A204.1 (cell line): ENCODE results near the gene GLRA2.

Source experiments
- FAIRE-seq: peaks from 2 replicates; lab custom pipeline; 2012; peaks lifted over from hg19 to GRCh38; lab: Jason Lieb, UNC

The GLRA2 gene

DNA sequence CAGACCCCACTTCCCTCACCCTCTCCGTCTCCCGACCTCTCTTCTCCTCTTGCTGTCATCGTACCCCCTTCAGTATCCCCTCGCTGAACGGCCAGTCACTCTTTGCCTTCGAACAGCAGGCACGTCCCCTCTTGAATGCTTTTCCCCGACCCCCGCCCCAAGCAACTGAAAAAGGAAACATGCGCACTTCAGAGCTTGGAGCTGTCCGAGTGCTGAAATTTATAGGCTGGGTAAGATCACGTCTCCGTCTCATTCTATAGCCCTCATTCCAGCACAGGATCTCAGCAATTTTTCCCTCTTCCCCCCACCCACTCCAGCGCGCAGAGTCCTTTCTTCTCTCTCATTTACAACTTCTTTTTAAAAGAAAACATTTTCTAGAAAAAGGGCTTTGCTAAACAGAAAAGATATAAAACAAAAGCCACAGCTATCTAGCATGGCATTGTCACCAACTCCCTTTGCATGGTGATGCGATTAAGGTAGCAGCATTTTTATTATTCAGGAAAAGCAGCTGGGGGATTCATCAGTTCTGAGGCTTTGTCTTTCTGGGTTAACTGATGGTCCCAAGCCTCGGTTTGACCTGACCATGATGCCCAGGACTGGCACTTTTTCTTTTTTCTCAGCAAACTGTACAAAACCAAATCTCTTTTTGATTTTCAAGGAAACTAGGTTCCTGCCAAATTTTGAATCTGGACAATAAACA, at the start of gene GLRA2:
Gene GLRA2 (plus strand): TSS at position 247 of the 700 bp plus-strand sequence. CDS start 522 bp downstream, outside the sequence.
- FAIRE-seq: no peak

DNA sequence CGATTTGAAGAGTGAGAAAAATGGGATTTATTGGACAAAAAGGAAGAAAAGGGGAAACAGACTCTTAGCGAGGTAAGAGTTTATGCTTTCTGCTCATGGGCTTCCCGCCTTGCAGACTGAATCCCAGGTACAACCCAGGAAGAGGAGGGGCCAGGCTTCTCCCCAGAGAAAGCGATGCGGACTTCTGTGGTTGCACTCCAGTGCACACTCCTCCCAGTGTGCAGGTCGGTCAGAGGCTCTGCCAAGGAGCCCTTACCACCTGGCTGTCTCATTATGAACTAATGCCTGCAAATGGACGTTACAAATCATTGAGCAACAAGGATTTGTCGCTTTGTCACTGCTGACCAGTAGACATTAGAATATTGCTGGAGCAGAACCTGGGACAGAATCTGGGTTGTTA, 39.9 kb upstream of the GLRA2 start:
- FAIRE-seq: no peak

DNA sequence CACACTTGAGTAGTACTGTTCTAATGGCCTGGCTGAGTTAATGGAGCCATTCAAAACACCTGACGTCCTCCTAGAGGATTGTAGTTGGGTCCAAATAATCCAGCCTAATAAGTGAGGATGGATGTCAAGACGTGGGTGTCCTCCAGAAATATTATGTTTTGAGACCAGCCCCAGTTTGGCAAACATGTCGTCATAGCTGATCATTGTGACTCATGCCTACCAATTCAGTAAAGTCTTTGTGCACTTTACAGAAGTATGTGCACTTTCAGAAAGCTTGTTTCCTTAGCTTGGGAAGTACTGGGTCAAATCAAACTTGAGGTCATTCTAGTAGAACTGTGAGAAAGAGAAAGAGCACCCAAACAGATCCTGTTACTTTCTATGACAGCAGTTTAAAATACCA, 37.6 kb upstream of the GLRA2 start:
- no peak for FAIRE-seq

DNA sequence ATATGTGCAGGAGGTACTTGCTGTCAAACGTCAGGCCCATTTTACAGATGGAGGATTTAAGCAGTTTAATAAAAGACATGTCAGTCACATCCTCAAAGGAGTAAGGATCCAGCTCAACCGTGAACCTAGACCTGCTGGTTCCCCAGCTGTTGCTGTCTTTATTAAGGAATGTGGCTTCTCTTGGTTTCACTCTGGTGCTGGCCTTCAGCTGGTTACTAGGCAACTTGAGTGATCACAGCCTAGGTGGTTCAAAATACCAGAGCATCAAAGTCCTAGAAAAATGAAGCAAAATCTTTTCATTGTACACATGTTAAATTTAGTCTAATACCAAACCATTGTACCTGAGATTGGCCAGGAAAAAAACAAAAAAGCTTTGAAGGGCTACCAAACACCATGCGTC, 32.7 kb upstream of the GLRA2 start:
- no peak for FAIRE-seq

DNA sequence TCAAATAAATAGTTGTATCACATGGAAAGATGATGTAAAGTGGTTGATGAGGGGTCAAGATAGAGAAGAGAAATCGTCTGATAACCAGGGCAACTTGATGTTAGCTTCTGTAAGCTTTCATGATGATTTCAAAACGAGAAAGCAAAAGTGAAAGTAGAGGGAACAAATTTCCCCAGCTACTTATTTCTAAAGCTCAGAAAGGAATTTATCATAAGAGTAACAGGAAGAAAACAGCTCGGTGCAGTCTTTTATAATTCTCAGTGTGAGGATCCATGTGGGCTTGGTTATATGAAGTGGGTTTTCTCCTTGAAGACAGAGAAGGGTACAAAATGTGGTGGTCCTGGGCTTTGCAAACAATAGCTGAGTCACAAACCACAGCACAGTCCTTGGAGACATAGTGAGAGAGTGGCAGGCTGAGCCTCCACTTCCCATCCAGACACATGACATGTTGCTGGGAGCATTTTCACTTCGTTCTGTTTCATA, 32.1 kb upstream of the GLRA2 start:
- FAIRE-seq: no peak

DNA sequence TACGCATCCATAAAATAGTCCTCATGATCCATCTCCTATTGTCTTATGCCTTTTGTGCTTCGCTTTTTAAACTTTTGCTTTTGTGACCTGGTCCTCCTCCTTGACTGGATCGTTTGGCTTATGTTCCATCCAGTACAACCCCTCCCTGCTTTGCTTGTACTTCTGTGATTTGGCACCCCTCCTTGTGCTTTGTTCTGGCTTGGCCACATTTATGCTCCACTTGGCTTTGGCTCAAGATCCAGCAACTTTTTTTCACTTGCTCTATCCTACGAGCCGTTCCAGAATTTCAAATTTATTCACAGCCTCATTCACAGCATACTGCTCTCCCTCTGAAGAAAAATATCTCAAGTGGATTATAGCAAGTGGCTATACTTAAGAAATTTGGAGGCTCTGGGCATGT, 28.0 kb upstream of the GLRA2 start:
- FAIRE-seq: no peak

DNA sequence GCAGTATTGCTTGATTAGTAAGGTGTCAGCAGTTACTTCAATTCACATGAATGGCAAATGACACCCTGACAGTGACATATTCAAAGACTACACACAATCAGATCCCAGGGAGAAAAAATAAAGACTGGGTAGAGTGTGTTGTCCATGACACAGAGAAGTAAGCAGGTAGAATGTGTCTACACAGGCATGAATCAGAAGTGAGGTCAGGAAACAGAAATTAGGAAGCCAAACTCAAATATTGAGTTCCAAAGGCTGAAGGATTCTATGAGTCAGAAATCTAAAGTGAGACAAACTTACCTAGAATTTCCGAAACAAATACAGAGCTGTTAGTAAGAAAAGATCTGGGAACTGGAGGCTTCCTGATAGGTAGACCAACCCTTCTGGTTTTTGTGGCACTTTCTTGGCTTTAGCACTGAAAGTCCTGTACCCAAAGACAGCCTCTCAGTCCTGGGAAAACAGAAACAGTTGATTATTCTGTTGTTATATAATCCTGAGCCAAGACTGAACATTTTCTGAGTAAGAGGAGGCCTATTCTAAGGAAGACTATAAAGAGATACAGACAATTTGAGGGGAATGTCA, 24.3 kb upstream of the GLRA2 start:
- no peak for FAIRE-seq

DNA sequence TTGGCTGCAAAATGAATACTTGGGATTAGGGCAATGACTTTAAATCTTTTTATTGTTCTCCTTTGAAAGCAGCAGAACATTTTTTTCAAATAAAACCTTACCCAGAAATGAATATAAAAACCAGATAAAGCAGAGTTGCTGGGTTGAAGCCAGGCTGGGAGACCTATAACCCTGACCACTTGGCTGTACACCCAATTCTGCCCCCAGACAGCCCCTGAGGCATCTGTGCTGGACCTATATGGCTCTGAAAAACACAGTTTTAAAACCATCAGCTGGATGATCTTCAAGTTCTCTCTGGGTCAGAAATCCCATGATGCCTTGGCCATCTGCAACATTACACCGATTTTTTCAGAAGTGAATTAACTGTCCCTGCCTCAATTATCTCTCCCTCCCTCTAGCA, 23.7 kb upstream of the GLRA2 start:
- FAIRE-seq: no peak

DNA sequence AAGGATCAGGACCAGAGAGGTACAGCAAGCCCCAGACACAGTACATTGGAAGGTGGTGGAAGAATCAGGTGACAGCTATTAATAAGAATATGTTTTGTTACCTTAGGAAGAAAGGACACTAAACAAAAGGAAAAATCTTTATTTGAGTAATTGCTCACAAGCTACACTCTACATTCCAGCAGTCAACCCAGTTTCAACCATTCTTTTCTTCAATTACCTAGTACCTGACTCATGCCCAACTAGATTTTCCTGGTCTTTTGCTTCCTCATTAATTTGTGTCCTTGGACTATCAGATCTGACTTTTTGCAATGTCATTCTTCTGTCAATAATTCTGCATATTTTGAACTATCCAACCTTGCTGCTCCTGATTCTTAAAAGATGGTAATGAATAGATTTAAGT, 22.5 kb upstream of the GLRA2 start:
- FAIRE-seq: no peak

DNA sequence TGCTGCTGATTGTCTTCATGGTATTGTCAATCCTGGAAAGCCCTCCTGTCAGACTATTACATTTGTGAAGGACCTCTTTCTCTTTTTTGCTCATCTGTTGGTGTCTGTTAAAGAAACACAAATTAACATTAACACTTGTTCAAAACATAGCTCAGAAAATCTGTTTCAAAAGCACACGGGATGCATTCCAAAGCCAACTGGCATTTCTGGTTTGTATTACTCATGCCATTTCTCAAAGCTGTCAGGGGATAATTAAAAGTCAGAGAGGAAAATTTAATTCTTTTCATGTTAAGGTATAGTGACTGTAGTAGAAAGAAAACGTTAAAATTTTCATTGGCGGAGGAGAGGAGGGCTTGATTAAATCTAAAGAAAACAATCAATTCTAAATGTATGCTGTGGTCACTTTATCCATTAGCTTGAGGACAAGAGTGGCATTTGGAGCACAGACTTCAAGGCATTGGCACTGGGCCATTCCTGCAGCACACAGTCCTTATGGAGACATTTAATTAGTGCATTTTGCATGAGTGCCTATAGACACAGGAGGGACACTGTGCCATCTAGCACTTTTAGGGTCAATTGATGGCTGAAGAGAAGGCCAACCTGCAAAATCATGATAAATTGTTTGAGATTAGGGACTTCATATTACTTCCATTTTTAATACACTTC, 21.2 kb upstream of the GLRA2 start:
- no peak for FAIRE-seq

DNA sequence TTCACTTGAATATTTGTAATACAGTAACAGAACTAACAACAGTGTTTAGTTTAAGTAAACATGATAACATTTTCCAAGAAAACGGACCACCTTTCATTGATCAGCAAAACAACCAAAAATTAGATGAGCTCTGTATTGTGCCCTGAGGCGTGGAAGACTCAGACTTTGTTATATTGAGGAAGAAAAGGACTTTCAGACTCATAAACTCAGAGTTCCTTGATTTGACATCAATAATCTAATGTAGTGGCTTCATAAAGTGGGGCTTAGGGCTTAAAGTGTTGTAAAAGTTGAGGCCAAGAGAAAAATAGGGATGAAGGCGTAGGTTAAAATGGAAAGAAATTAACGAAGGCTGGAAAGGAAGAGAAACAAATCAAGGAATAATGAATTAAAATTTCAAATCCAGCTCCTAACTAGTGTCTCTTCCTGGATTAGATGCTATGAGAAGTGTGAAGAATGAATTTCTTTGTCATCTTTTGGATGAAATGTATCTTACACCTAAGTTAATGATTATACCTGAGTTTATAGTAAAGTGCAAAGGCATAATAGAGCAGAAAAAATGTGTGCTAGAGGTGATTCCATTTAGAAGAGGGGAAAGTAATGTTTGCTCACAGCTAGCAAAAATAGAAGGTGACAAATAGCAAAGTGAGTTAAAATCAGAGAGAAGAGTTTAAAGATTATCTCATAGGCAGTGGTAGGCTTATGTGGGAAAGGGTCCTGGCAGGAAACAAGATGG, 19.8 kb upstream of the GLRA2 start:
- no peak for FAIRE-seq

DNA sequence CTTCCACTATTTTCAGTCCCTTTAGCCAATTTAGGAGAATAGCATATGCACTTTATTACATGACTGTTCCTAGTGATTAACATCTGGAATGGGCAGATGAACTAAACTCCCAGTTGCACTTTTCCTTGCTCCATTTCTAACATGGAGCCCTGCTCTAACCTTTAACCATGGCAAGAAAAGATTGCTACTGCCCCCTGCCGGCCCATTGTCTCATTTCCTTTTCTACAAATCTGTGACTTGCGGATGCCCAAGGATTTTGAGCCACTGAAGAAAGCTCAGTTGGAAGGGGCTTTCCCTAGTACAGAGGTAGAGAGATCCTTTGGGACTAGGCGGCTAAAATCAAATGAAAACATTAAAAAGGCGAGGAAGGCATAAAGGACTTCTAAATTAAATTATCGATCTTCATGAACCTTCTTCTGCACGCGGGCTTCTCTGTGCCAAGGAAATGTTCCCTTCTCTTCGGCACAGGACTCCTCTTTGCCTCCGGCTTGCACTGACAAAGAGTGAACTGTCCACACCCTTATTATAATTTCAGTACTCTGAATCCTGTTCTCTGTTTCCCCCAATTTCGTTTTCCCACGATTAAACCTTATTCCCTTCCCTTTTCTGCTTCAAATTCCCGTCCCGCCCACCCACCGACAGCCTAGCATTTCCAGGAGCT, 577 bp upstream of the GLRA2 start:
- no peak for FAIRE-seq

DNA sequence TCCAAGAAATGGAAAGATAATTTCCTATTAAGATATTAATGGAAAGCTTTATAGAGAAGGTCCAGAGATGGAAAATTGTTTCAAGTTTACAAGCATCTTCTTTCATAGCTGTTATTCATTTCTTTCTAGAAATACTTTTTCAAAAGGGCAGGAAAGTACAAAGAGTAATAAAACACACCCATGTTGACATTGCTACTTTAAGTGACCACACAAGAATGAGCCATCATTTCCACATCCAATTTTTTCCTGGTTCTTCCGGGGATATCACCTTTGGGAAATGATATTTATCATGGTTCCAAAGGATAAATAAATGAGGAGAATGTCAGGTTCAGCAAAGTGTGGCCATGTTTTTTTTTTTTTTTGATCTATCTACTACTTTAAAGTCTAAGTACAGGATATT, 4.5 kb downstream of the GLRA2 start:
- no peak for FAIRE-seq

DNA sequence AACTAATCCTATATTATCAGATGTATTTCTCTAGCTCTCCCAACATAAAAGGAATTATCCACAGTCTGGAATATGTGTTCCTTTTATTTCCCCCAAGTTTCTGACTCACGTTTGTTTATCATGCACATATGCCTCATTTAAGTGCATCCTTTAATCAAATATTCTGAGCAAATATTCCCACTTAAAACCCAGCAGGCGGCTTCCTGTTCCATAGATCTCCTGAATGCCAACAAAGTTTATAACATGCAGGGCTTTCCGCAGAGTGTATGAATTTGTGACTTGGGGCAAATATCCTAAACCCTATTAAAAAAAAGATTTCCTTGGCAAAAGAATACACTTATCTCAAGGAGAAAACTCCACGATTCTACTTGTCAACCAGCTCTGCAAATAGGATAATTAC, 16.9 kb downstream of the GLRA2 start:
- no peak for FAIRE-seq

DNA sequence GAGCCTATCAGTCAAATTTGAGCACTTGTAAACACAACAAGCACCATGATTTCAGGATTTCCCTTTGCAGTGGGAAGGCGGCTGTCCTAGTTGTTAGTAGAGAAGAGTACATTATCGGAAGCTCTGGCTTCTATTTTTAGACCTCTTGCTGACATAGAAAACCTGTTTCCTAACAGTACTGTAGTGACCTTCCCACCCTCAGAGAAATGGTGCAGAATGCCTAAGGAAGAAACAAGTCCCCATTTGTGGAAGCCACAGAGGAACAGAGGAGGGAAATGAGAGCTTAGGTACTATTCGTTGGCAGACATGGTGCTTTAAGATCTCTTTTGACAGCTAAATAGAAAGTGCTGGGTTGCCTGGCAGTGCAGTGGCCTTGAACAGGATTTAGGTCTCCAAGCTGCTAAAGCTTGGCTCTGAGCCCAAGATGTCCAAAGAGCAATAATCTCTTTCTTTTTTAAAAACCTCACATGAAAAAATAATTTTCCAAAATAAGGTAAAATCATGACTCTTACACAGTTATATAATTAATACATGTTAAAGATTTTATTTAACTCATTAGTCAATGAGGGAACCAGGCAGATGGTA, 24.9 kb downstream of the GLRA2 start:
- FAIRE-seq: no peak

DNA sequence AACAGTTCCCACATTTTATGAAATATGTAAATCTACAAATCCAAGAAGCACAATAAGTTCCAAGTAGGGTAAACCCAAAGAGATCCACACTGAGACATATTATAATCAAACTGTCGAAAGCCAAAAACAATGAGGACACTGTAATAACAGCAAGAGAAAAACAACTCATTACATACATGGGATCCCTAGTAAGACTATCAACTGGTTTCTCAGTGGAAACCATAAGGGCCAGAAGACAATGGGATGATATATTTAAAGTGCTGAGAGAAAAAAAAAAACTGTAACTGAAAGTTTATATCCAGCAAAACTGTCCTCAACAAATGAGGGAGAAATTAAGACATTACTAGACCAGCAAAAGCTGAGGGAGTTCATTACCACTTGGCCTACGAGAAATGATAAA, 34.7 kb downstream of the GLRA2 start:
- no peak for FAIRE-seq

DNA sequence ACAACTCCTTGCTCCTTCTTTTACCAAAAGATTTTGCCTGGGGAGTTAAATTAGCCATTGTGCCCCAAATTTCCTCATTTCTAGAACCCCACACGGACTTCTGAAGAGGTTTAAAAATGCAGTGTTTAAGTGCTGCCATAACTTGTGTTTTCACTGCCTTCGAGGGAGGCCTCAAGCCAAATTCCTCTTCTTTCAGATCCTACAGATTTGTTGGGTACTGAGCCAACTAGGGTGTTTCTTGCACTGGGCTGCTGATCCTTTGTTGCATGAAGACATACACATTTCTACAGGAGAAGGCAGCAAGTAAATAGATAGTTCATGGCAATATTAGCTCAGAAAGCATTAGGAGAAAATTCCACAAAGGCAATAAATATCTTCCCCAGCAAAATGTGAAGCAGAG, 43.8 kb downstream of the GLRA2 start:
- FAIRE-seq: no peak

DNA sequence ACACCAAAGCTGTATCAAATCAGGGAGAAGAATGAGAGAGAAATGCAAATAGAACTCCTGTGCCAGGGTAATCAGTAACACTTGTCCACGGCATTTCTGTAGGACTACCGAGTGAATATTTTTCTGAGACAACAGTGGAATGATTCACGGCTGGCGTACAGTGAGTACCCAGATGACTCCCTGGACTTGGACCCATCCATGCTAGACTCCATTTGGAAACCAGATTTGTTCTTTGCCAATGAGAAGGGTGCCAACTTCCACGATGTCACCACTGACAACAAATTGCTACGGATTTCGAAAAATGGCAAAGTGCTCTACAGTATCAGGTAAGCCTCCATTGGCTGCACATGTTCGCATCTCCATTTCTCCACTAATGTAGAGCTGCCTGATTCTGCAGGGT, 51.7 kb downstream of the GLRA2 start:
- FAIRE-seq: no peak

DNA sequence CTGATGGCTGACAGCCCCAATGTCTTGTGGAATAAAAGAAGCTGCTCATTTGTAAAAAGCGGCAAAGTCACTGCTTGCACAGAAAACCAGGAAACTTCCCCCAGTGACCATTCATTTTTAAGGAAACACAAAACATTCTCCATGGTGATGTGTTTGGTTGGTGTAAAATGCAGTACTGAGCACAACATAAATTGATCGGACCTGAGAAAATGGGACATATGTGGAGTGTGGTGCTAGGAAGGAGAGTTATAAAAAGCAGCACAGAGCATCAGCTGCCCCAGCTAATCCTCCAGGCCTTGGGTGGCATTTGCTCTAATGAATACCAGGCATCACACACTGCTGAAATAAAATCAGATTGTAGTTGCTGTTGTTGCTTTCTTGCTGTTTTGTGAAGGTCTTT, 55.2 kb downstream of the GLRA2 start:
- FAIRE-seq: no peak

DNA sequence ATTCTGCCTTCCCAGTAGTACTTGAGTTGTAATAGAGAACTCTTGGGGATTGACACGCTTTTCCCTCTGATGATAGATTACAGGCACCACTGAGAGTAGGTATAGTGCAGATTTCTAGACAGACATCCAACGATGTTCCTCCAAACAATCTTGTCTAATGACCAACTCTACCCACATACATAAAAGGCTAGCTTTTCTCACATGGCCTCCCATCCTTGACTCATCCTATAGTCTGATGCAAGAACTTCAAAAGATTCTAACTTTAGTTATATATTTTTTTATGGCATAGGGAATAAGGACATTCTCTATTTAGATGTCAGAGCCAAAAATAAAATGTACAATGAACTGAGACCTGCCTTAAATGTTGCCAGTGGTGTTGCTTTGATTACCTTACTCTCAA, 60.9 kb downstream of the GLRA2 start:
- no peak for FAIRE-seq

DNA sequence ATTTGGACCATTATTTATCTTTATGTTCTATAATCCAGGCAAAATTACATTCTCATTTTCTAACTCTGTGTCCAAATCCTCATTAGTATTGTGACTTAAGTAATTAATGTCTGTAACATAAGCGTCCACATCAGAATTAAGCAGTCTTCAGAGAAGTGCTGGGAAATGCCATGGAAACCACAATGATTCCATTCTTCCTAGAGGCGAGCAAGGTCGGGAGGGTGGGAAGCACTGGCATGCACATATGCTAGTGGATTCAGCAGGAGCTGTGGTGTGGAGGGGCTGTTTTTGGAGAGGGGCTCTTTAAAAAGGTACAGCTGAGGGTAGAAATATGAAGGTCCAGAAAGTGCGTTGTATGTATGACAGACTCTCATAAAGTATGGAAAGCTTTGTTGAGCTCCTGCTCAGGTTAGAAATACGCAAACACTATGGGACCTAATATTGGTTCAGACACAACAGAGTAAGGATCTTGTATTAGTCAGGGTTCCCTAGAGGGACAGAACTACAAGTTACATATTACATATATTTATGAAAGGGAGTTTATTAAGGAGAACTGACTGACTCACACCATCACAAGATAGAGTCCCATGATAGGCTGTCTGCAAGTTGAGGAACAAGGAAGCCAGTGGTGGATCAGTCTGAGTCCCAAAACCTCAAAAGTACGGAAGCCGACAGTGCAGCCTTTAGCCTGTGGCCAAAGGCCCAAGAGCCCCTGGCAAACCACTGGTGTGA, 61.5 kb downstream of the GLRA2 start:
- no peak for FAIRE-seq
